Stimulated activated CD4-positive, alpha-beta T cell treated with anti-CD3 and anti-CD28 coated beads, Interleukin-2, amount 100 ng/mL, for 4 hours (primary cell): ENCODE data around the gene ITIH4.

ENCODE experiments used
- DNase-seq: peaks from one replicate; pipeline ENCODE4 v3.0.0-alpha.2; 2020; ENCODE audit warnings: low read depth

The ITIH4 gene

GRCh38 chr3:52848617-52849016 lies 18.1 kb upstream of the ITIH4 start:
- no peak for DNase-seq

DNA sequence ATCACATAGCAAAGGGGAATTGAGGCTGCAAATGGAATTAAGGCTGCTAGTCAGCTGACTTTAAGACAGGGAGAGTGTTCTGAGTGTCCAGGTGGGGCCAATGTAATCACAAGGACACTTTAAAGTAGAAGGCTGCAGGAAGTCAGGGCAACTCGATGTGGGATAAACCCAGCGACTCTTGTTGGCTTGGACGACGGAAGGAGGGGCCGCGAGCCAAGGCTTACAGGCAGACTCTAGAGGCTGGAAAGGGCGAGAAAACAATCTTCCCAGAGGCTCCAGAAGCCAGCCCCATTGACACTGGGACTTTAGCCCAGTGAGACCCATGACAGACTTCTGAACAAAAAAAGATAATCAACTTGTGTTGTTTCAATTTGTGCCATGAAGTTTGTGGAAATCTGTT lies 17.3 kb upstream of the ITIH4 start:
- no peak for DNase-seq

GRCh38 chr3:52847241-52847640 lies 16.8 kb upstream of the ITIH4 start:
- DNase-seq, result no peak

DNA sequence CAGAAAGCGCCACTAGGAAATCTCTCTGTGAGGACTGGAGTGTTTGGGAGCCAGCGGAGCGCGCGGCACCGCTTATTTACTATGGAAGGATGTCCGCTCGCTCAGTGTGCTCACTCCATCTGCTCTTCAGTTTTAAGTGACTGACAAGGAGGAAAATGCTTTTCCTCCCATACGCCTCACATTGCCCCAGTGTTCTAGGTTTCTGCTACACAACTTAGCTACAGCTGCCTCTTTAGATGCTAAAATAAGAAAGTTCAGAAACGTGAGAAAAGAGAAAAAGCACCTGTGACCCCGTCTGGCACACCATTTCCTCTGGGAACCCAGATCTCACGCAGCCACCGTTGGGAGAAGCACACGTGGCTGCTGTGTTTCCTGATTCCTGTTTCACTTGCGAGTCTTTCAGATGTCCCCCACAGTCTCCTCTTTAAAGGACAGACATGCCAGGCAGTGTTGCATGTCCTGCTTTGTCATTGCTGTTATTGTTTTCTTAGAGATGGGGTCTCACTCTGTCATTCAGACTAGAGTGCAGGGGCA lies 16.0 kb upstream of the ITIH4 start:
- DNase-seq, result no peak

DNA sequence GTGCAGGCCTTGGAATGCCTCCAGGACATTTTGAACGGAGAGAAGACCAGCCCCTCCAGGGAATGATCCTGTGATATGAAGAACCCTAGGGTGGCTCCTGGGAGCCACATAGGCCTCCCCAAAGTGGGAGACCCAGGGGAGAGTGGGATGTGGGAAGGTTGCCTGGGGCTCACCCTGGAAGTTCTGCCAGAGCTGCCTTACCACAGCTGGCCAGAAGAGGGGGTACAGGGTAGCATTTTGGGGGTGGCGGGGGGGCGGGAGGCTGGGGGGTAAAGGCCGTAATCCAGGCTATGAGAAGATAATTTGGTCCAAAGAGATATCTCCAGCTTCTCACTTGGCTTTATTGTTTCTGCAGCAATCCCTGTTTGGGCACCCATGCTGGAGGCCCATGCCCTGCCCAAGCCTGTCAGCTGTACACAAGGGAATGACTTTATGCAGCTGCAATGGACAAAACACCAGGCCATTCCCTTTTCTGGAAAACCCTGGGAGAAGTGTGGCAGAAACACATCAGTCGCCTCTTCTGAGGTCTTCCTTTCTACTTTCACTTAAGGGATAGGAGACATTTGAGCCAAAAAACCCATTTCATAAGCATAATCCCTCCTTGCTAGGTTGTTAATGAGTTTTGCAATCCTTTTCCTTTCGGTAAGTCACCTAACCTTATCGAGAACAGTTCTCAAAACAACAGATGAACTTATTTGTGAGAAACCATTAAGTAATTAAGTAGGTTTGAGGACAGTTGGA lies 15.4 kb upstream of the ITIH4 start:
- no peak for DNase-seq

DNA sequence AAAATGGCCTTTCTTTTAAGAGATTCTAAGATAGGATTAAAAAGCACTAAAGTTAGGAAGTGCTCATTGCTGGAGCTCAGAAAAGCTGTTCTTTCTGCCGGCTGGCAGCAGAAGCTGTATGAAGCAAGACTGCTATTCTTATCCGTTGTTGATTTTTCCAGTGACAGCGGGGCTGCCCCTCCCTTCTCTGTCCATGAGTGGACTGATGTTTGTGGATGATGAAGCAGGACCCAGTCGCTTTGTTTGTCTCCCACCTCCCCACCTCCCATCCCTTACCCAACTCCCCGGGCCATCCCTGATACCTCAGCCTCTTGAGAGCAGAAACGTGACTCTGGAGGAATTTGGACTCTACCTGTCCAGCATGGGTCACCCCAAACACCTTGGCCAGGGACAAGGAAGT lies 14.7 kb upstream of the ITIH4 start:
- no peak for DNase-seq

DNA sequence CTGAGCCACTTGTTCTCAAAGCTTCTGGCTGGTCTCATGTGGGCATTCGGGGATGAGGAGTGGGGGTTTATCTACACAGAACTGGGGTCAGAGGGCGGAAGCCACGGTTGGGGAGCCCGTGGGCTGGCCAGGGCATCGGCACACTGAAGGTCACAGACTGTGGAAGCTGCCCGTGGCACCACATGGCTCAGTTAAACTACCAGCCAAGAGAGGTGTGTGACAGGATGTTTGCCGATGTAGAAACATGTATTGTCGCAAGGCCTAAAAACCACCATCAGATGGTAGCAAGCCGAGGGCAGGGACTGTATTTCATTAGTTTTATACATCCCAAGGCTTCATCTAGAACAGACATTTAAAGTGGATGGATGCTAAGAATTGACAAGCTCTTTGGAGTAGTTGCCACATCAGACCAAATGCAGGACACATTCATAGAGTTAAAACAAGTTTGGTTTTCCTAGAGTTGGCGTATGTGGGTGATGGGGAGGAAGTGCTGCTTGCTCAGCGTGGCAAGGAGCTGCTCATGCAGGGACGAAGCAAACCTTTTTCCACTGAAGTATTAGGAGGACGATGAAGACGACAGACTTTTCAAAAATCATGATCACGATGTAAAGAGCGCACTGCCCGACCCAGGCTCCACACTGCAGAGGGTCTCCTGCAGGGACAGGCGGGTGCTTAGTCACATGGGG lies 14.0 kb upstream of the ITIH4 start:
- DNase-seq, result no peak

- DNase-seq, result no peak
These were observed 13.4 kb upstream of the ITIH4 start for GRCh38 chr3:52843881-52844280.

DNA sequence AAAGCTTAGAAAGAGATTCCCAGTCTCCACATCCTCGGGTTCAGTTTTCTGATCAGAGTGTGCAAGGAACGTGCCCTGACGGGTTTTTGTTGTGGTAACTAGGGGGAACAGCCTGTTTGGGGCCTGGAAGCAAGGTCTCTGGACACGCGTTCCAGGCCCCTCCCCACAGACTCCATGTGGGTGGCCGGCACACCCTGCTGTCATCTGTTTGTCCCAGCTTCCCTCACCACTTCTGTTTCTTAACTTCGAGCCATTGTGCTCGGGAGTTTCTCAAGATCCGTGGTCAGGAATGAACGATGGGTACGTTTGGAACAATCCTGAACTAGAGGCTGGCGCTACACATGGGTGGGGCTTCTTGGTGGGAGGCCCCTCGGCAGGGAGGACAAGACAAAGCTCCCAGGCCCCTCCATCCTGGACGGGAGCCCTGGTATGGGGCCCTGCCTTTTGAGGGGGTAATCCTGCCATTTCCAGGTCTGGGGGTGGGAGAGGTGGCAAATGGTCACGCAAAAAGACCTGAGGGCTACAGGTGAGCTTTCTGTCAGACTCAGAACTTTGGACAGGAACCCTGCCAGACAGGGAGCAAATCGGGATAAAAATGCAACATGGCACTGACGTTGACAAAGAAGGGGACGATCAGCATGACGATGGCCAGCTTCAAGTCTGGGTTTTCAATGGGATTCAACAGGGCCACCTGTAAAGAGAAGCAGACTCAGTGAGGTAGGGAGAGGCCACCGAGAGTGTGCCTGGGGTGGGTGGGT lies 12.8 kb upstream of the ITIH4 start:
- DNase-seq, result no peak

DNA sequence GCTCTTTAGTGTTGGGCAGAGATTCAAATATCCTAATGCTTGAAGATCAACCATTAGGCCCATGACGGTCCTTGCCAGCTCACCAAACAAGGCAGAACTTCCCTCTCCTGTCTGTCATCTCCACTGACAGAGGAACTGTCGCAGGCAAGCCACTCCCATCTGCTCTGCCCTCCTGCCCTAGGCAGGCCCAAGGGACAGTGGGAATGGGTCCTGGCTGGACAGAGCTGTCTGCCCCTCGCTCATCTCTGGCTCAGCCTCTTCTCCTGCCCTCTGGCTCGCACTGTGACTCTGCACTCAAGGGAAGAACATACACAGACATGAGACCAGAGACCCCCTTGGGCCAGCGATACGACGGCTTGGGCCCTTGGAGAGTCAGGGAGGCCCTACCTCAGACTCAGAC lies 12.0 kb upstream of the ITIH4 start:
- no peak for DNase-seq

- no peak for DNase-seq
These were observed 11.5 kb upstream of the ITIH4 start for GRCh38 chr3:52841981-52842340.

DNA sequence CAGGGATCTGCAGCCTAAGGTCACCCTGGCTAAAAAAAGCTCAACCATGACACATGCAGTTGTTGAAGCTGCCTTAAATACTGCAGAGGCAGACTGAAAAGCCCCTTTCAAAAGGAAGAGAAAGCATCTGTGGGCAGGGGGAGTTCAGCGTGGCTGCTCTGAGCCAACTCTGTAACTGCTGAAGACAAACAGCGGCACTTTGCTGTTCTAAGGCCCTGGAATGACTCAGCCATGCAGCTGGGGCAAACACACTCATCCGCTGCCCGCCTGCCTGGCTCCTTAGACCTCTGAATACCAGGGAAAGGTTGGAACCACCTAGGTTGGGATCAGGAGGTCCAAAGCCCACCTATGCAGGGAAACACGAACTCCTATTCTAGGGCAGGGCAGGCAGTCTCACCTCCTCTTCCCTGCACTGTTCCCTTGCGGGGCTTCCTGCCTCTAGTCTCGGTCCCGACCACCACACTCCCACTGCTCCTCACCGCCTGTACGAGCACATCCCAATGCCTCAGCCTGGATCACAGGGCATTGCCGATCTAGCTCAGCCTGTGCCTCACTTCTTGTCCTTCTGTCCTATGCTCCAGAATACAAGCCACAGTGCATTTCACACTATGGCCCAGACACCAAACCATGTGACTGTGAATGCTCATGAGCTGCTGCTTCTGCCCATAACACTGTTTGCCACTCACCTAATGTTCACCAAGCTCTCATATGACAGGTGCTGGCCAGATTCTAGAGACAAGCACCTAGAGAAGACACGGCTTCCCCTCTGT lies 10.9 kb upstream of the ITIH4 start:
- no peak for DNase-seq

DNA sequence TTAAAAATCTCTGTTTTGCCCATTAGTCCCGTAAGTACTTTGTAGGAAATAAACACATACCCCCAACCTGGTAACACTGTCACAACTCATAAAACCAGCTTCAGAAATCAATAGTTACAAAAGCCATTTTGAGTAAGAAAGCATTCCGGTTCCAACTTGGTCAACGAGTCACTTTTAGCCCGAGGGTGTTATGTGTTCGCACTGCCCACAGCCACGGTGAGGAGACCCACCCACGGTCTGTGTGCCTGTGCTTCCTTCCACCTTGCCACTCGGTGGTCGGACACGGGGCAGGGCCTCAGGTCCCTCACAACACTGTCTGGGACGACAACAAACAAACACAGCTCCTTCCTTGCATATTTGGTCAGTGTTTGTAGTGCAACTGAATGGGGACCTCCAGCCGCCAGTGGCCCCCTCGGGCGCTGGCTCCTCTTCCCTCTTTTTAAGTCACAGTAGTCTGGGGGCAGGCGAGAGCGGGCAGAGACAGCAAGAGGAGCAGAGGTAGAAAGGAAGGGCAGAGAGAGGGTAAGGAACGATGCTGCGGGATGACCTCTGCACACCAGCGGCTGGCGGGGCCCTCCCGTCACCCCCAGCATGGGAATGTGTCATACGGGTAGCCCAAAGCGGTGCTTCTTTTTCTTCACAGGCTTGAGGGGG lies 9.5 kb upstream of the ITIH4 start:
- no peak for DNase-seq

DNA sequence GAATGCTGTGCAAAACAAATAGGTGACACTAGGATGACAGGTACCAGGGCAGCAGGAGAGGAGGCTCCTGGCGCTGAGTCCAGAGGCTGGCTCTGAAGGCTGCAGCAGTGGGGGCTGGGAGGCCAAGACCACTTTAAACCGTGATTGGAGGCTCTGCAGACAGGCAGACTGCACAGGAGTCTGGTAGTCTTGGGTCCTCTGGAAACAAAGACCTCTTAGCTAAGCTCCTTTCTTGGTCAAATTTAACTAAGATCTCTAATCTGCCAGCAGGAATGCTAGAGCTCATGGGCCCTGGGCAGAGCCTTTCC lies 8.8 kb upstream of the ITIH4 start:
- DNase-seq, result no peak

DNA sequence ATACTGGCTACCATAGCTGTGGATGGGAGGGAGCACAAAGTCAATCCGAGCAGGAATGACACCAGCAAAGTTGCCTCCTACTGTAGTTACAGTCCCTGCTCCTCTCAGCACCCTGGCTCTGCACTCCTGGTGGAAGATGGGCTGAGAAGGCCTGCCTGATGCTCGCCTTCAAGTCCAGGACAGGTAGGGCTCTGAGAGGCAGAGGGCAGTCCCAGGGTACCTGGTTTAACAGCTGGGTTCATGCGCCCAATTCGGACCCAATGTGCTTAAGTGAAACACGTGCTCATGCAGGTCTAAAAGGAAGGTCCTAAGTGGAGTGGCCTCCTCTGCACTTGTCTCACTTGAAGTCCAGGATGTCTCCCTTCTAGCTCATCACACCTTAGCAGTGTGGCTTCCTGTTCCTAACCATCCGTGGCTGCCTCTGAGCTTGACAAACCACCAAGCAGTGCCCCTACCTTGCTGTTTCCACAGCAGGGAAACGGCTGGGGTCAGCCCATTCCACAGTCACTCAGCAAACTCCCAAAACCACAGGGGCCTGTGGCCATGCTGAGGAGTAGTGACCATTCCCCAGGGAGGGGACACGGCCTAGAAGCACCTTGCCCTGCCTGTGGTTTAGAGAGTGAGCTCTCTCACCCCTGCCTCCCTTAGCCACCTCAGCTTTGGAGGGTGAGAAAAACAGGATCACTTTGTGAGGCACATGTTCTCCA lies 8.2 kb upstream of the ITIH4 start:
- no peak for DNase-seq

GRCh38 chr3:52836986-52837385 lies 6.5 kb upstream of the ITIH4 start:
- no peak for DNase-seq

DNA sequence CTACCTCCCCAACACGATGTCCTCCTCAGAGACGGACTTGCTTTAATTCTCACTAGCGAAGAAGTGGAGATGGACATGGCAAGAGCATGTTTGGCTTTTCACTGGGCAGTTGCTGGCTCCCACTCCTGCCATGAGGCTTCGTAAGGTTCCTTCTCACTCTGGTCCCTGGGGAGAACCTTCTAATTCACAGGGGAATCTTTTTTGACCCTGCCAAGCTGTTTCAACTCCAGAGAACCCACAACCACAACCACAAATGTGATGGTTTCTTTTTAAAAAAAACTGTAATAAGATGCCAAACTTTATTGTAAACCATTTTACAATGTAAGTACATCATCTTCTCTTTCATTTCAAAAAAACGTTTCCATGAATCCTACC lies 6.0 kb upstream of the ITIH4 start:
- no peak for DNase-seq

- no peak for DNase-seq
These were observed 5.4 kb upstream of the ITIH4 start for GRCh38 chr3:52835766-52836470.

- DNase-seq, result no peak
These were observed 4.5 kb upstream of the ITIH4 start, which contains the start of gene MUSTN1 for GRCh38 chr3:52834871-52835501. TSS of gene MUSTN1 (minus strand) at chr3:52835019. CDS start at chr3:52834948, 71 bp downstream.

DNA sequence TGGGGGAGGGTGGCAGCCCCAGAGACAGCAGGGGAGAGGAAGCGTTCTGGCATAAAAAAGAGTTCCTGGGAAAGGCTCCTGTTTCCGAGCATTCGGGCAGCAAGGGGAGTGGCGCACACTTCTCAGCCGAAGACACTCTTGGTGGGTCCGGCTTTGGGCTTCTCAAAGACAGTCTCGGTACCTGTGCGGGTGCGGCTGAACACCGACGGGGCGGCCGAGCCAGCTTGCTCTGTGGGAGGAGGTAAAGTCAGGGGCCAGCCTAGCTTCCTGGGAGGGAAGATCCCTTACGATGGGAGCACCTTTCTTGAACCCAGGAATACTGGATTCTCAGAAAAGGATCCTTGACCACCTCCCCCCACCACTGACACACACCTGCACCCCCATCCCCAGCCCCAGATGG lies 2.7 kb upstream of the ITIH4 start:
- no peak for DNase-seq
